Islet of Langerhans (tissue), 1 donor: ENCODE measurements around the gene ZNF783.
"Not testable (repeated sequence)": the region's sequence is repeated elsewhere in the genome, so short reads cannot be mapped to it uniquely, and the experiment has no call there.

Source experiments
- FAIRE-seq: peaks from one replicate; lab custom pipeline; 2011; peaks lifted over from hg19 to GRCh38; lab: Jason Lieb, UNC

The ZNF783 gene

DNA sequence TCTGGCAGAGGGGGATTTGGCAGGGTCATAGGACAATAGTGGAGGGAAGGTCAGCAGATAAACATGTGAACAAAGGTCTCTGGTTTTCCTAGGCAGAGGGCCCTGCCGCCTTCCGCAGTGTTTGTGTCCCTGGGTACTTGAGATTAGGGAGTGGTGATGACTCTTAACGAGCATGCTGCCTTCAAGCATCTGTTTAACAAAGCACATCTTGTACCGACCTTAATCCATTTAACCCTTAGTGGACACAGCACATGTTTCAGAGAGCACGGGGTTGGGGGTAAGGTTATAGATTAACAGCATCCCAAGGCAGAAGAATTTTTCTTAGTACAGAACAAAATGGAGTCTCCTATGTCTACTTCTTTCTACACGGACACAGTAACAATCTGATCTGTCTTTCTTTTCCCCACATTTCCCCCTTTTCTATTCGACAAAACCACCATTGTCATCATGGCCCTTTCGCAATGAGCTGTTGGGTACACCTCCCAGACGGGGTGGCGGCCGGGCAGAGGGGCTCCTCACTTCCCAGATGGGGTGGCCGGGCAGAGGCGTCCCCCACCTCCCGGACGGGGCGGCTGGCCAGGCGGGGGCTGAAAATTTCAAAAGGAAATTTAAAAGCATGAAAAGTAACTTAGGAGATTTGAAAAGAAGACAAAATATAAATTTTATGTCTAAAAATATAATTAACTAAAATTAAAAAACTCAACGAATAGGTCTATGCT, 70.8 kb downstream of the ZNF783 start:
- not testable (repeated sequence) for FAIRE-seq

DNA sequence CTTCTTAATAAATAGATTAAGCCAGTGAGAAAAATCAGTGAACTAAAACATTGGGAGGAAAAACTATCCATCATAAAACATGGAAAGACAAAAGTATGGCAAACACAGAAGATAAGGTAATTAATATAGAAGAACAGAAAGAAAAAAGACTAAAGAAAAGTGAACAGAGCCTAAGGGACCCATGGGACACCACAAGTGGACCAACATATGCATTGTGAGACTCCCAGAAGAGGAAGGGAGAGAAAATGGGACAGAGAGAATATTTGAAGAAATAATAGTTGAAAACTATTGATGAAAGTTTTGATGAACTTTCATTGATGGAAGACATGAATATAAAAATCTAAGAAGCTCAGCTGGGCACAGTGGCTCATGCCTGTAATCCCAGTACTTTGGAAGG, 71.3 kb downstream of the ZNF783 start:
- FAIRE-seq: no peak

DNA sequence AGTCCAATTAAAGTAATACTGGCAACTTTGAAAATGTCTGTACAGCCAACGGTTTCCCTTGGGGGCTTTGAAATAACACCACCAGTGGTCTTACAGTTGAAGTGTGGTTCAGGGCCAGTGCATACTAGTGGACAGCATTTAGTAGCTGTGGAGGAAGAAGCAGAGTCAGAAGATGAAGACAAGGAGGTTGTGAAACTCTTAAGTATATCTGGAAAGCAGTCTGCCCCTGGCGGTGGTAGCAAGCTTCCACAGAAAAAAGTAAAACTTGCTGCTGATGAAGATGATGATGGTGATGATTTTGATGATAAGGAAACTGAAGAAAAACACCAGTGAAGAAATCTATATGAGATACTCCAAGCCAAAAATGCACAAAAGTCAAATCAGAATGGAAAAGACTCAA, 72.2 kb downstream of the ZNF783 start:
- FAIRE-seq: no peak
